GM12872 (cell line): ENCODE data around the gene CCIN.

Source experiments
- CTCF ChIP-seq: IDR thresholded peaks from 3 replicates; pipeline ENCODE4 v1.5.1; 2011; ENCODE audit warnings: low read depth, mild to moderate bottlenecking, low read length, moderate library complexity; ENCODE audit not compliant: insufficient read depth

CCIN gene

GRCh38 chr9:36163786-36164170 lies 5.4 kb upstream of the CCIN start:
- TF ChIP-seq CTCF = no peak

GRCh38 chr9:36164372-36164771 lies 4.8 kb upstream of the CCIN start:
- no peak for TF ChIP-seq CTCF

- TF ChIP-seq CTCF = no peak
These were observed 4.2 kb upstream of the CCIN start for GRCh38 chr9:36164989-36165388.

- TF ChIP-seq CTCF = no peak
These were observed 3.4 kb upstream of the CCIN start for GRCh38 chr9:36165826-36166167.

GRCh38 chr9:36166168-36166927 lies 2.8 kb upstream of the CCIN start:
- TF ChIP-seq CTCF = peak; percentile 79

- TF ChIP-seq CTCF = no peak
These were observed 520 bp downstream of the CCIN start for GRCh38 chr9:36169708-36170107.

GRCh38 chr9:36170531-36170930 lies 1.3 kb downstream of the CCIN start:
- no peak for TF ChIP-seq CTCF
